HG03521 (cell line): ENCODE data around the gene RFTN1.
"Not testable (repeated sequence)": the region's sequence is repeated elsewhere in the genome, so short reads cannot be mapped to it uniquely, and the experiment has no call there.

ENCODE experiments used
- ATAC-seq: cut with Tn5 transposase; IDR thresholded peaks from one replicate; pipeline ENCODE4 v1.9.1; 2021; ENCODE audit warnings: mild to moderate bottlenecking, moderate library complexity; ENCODE audit not compliant: unreplicated experiment

RFTN1 gene

GRCh38 chr3:16311960-16312451 lies 201.5 kb downstream of the RFTN1 start:
- ATAC-seq = peak; percentile 58

- ATAC-seq = not testable (repeated sequence)
Measured at GRCh38 chr3:16310486-16310885, 203.0 kb downstream of the RFTN1 start.

- ATAC-seq = peak; percentile 81
Measured at GRCh38 chr3:16309558-16309957, 203.9 kb downstream of the RFTN1 start.

- no peak for ATAC-seq
Measured at GRCh38 chr3:16308727-16309126, 204.8 kb downstream of the RFTN1 start.

- ATAC-seq = no peak
Measured at GRCh38 chr3:16307832-16308531, 205.5 kb downstream of the RFTN1 start.

- no peak for ATAC-seq
Measured at GRCh38 chr3:16305111-16305541, 208.4 kb downstream of the RFTN1 start.

GRCh38 chr3:16304061-16305010 lies 209.2 kb downstream of the RFTN1 start:
- no peak for ATAC-seq

GRCh38 chr3:16303037-16303575 lies 210.4 kb downstream of the RFTN1 start:
- ATAC-seq = no peak

GRCh38 chr3:16302082-16302631 lies 211.3 kb downstream of the RFTN1 start:
- no peak for ATAC-seq

GRCh38 chr3:16301507-16301906 lies 212.0 kb downstream of the RFTN1 start:
- no peak for ATAC-seq

GRCh38 chr3:16300881-16301359 lies 212.6 kb downstream of the RFTN1 start:
- peak; percentile 49 for ATAC-seq

GRCh38 chr3:16300307-16300706 lies 213.2 kb downstream of the RFTN1 start:
- ATAC-seq = no peak

GRCh38 chr3:16299746-16300145 lies 213.8 kb downstream of the RFTN1 start:
- no peak for ATAC-seq

GRCh38 chr3:16298891-16299290 lies 214.6 kb downstream of the RFTN1 start:
- no peak for ATAC-seq

GRCh38 chr3:16297997-16298885 lies 215.3 kb downstream of the RFTN1 start:
- no peak for ATAC-seq

GRCh38 chr3:16295298-16295890 lies 218.1 kb downstream of the RFTN1 start:
- no peak for ATAC-seq

GRCh38 chr3:16294844-16295243 lies 218.7 kb downstream of the RFTN1 start:
- ATAC-seq = no peak

GRCh38 chr3:16290827-16291196 lies 222.7 kb downstream of the RFTN1 start:
- ATAC-seq = no peak

GRCh38 chr3:16290007-16290826 lies 223.3 kb downstream of the RFTN1 start:
- ATAC-seq = no peak
